ENCODE measurements around the gene TSPOAP1. TPM values are rescaled to one million over a fixed set of nuclear protein-coding genes. Genes with fewer than 3 reads are reported as not detected.

The TSPOAP1 gene
- polyA plus RNA-seq, 2 of the 4 experiments (the other 2 are of a cell fraction) = not detected

DNA sequence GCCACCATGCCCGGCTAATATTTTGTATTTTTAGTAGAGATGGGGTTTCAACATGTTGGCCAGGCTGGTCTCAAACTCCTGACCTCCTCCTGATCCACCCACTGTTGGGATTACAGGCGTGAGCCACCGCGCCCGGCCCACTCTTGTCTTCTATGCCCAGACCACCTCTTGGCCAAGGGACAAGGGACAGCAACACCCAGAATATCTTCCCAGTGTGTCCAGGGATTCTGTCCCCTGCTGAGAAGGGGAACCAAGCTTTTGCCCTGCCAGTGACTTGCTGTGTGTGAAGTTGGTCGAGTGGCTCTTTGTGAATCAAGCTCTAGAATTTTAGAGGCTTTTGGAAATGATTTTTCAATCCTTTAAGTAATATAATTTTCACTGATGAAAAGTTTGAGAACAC lies 46.2 kb downstream of the TSPOAP1 start:
- no peak overlapping the region for H3K4me2 ChIP-seq
- no peak for TF ChIP-seq NR3C1 (IDR thresholded peaks at IDR 0.05)
- TF ChIP-seq RNF2 (IDR thresholded peaks at IDR 0.05; ENCODE audit: borderline replicate concordance, low read depth) = no peak
- TF ChIP-seq RARB (CRISPR knock-in tag; IDR thresholded peaks at IDR 0.05) = no peak
- TF ChIP-seq HOXA7 (CRISPR knock-in tag; IDR thresholded peaks at IDR 0.05) = no peak
- TF ChIP-seq POLR2AphosphoS2 (conservative IDR thresholded peaks at IDR 0.05; ENCODE audit: low read length) = no peak
- DNase-seq (ENCODE audit: low read depth in 1 of 2, low spot score in 1 of 2) (no peak), FAIRE-seq (no peak), ATAC-seq (no peak)
- no peak overlapping the region for H3K27ac ChIP-seq
- POLR2A ChIA-PET = no interaction called here
- CTCF ChIA-PET = interaction anchor here (3.0 kb wide), 1 partner anchor 35 kb away, joined by 8 read pairs; no protein-coding TSS in a partner anchor
- no peak overlapping the region for H3K4me3 ChIP-seq
- H3K4me1 ChIP-seq = no peaks in the 10 kb centered on the region
- H3K9me3 ChIP-seq = no peaks in the 10 kb centered on the region
- WGBS (ENCODE audit: missing lambda C conversion rate) = 59% methylated on average over 6 of the region's 6 CpGs

DNA sequence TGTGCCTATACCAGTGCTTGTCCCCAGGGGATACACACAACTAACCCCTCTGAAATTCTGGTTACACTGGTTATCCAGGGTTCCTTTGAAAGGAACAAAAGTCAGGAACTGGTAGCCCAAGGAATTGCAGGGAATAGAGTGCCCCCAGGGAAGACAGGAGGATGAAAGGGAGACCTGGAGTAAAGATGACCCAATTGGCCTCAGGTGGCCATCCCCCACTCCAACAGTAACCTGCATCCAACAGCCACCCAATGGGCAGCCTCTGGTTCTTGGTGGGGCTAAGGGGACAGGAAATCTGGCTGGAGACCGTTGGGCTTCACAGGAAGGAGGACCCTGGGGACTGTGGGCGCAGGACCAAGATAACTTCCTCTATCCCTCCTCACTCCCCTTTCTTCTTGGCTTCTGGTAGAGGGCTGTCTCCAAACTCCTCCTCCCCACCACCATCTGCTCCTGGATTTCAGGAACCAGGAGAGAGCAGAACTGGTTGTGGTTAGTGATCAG lies 47.0 kb downstream of the TSPOAP1 start:
- no peak for ATAC-seq
- CTCF ChIA-PET = interaction anchor here (0.5 to 3.0 kb wide), 5 partner anchors 10 to 167 kb away, joined by 3 to 10 read pairs (median 4); no protein-coding TSS in a partner anchor
- Histone ChIP-seq H3K4me3 (no peak overlapping the region), H3K9me3 (no peaks in the 10 kb centered on the region), H3K4me1 (no peaks in the 10 kb centered on the region), H3K4me2 (no peak overlapping the region), H3K27ac (no peak overlapping the region)
- no peak for DNase-seq (ENCODE audit: low read depth in 1 of 2, low spot score in 1 of 2)
- 38% methylated on average over 2 of the region's 2 CpGs for WGBS (ENCODE audit: missing lambda C conversion rate)
- POLR2A ChIA-PET = no interaction called here
- FAIRE-seq = no peak
- TF ChIP-seq, protein P1, sequence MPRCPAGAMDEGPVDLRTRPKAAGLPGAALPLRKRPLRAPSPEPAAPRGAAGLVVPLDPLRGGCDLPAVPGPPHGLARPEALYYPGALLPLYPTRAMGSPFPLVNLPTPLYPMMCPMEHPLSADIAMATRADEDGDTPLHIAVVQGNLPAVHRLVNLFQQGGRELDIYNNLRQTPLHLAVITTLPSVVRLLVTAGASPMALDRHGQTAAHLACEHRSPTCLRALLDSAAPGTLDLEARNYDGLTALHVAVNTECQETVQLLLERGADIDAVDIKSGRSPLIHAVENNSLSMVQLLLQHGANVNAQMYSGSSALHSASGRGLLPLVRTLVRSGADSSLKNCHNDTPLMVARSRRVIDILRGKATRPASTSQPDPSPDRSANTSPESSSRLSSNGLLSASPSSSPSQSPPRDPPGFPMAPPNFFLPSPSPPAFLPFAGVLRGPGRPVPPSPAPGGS (IDR thresholded peaks at IDR 0.05) = no peak
- TF ChIP-seq KDM1A (IDR thresholded peaks at IDR 0.05; ENCODE audit: low read depth) (no peak), MYC (IDR thresholded peaks at IDR 0.05; ENCODE audit: borderline replicate concordance, low read length) (no peak), RAD21 (conservative IDR thresholded peaks at IDR 0.05 in 1 of 2, IDR thresholded peaks at IDR 0.05 in 1 of 2) (no peak), TFCP2L1 (CRISPR knock-in tag; IDR thresholded peaks at IDR 0.05) (no peak), ZC3H11A (IDR thresholded peaks at IDR 0.05) (no peak), FOSB (CRISPR knock-in tag; IDR thresholded peaks at IDR 0.05) (no peak), MAZ (IDR thresholded peaks at IDR 0.05; ENCODE audit: borderline replicate concordance, low read depth, low read length) (no peak), NFE2L2 (conservative IDR thresholded peaks at IDR 0.05; ENCODE audit: low read length) (no peak)
- TF ChIP-seq, protein P2, sequence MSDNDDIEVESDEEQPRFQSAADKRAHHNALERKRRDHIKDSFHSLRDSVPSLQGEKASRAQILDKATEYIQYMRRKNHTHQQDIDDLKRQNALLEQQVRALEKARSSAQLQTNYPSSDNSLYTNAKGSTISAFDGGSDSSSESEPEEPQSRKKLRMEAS (IDR thresholded peaks at IDR 0.05) = no peak

DNA sequence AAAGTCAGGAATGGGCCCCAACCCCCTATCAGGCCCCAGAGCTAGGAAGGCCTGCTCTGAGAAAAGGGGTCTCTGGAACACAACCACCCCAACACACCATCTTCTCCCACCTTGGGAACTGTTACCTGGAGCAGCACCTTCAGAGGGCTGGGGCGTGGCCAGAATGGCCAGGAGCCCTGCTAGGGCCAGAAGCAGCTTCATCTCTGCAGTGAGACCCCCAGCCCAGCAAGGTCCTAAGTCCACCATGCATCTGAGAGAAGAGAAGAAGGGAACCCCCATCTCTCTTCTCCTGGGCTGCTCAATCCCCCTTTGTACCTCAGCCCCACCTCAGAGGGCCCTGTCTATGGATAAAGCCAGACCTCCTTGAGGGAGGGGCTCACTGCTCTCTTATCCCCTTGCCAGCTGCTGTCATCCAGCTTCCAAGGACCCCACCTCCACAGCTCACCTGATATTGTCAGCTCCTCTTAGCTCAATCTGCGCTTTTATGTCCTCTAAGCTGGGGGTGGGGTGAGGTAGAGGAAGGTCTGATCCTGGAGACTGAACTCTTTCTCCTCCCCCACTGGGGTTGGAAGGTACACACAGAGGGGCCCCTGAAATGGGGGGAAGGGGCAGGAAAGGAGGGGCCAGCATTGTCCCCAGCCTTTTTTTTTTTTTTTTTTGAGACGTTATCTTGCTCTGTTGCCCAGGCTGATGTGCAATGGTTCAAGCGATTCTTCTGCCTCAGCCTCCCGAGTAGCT lies 47.9 kb downstream of the TSPOAP1 start, which contains the start of gene MPO:
MPO (minus strand) TSS at position 456 of the 738 bp plus-strand sequence; CDS start at position 279, 177 bp downstream.
- DNase-seq (ENCODE audit: low read depth in 1 of 2, low spot score in 1 of 2) (no peak), FAIRE-seq (no peak), ATAC-seq (no peak)
- 57% methylated on average over 5 of the region's 5 CpGs for WGBS (ENCODE audit: missing lambda C conversion rate)
- H3K27ac ChIP-seq = no peak within 1 kb of the TSS
- no peaks in the 10 kb centered on the region for H3K4me1 ChIP-seq
- H3K4me2 ChIP-seq = no peak within 1 kb of the TSS
- no peak within 1 kb of the TSS for H3K4me3 ChIP-seq
- POLR2A ChIA-PET = no interaction called here
- H3K9me3 ChIP-seq = no peaks in the 10 kb centered on the region
- CTCF ChIA-PET = interaction anchor here (1.0 to 3.0 kb wide), 6 partner anchors 8 to 168 kb away, joined by 3 to 10 read pairs (median 5); no protein-coding TSS in a partner anchor
- TF ChIP-seq RNF2 (IDR thresholded peaks at IDR 0.05; ENCODE audit: borderline replicate concordance, low read depth) = no peak
- no peak for TF ChIP-seq TFCP2L1 (CRISPR knock-in tag; IDR thresholded peaks at IDR 0.05)
- TF ChIP-seq FOSL2 (IDR thresholded peaks at IDR 0.05) = no peak
- no peak for TF ChIP-seq FOSL2 (CRISPR knock-in tag; IDR thresholded peaks at IDR 0.05)
- TF ChIP-seq FOXS1 (CRISPR knock-in tag; IDR thresholded peaks at IDR 0.05) = no peak
- TF ChIP-seq SREBF2 (IDR thresholded peaks at IDR 0.05) = no peak
- no peak for TF ChIP-seq SMC3 (IDR thresholded peaks at IDR 0.05)
- TF ChIP-seq RARB (CRISPR knock-in tag; IDR thresholded peaks at IDR 0.05) = no peak
- no peak for TF ChIP-seq ZC3H11A (IDR thresholded peaks at IDR 0.05)
- TF ChIP-seq GATA3 (IDR thresholded peaks at IDR 0.05; ENCODE audit: borderline replicate concordance) = no peak
